GM12878 (cell line): Measurements from ENCODE around the gene ARHGEF17. TPM values are rescaled to one million over a fixed set of nuclear protein-coding genes. Genes with fewer than 3 reads are reported as not detected.

Experiments used
- ATAC-seq: fragments of 200-7000 bp; cut with Tn5 transposase; 3 replicates; pipeline ENCODE4 v1.9.1; 2020; ENCODE audit warnings: mild to moderate bottlenecking, moderate library complexity
- BruUV-seq: library from RNA; stranded (reverse); fragments of 400-500 nt; replicated peaks from 2 replicates; lab custom pipeline; 2021; lab: Mats Ljungman, UMichigan
- CTCF ChIA-PET: fragments of 300-600 bp; sonication (Branson Sonifier 250); formaldehyde crosslinking; extraction: SDS; loops from one replicate; lab custom pipeline; 2021; ENCODE audit warnings: inconsistent platforms; lab: Yijun Ruan, JAX
- POLR2A ChIA-PET: fragments of 350-600 bp; formaldehyde crosslinking; extraction: SDS; loops from one replicate; lab custom pipeline; 2021; ENCODE audit warnings: inconsistent platforms; lab: Charles Lee
- RAD21 ChIA-PET: fragments of 300-600 bp; sonication (Branson Sonifier 250); formaldehyde crosslinking; loops from one replicate; lab custom pipeline; 2023; ENCODE audit warnings: antibody characterized with exemption; ENCODE audit not compliant: unreplicated experiment; lab: Charles Lee
- SMC1A ChIA-PET: fragments of 300-600 bp; sonication (Branson Sonifier 250); formaldehyde crosslinking; loops from one replicate; lab custom pipeline; 2023; ENCODE audit not compliant: unreplicated experiment, uncharacterized antibody; lab: Charles Lee
- DNase-seq: peaks from one replicate; pipeline ENCODE4 v3.0.0-alpha.2; 2011; ENCODE audit warnings: low read depth, low spot score
- FAIRE-seq: peaks from 3 replicates; lab custom pipeline; 2011; peaks lifted over from hg19 to GRCh38; lab: Jason Lieb, UNC
- H2AFZ ChIP-seq: 2 replicates; pipeline ENCODE4 v1.6.0; 2011; ENCODE audit warnings: low read depth, low read length, control low read depth; ENCODE audit not compliant: control insufficient read depth
- H3K27ac ChIP-seq: 2 replicates; pipeline ENCODE4 v1.5.1; 2011; ENCODE audit warnings: control low read depth; ENCODE audit not compliant: control insufficient read depth, insufficient read depth
- H3K27me3 ChIP-seq, 2 experiments: replicated peaks in 1 of 2; 2 replicates each; pipeline versions ENCODE4 v1.6.0 to v1.6.1; 2011; ENCODE audit warnings: low read length in 1 of 2; ENCODE audit not compliant: control insufficient read depth in 2 of 2, insufficient read depth in 2 of 2
- H3K36me3 ChIP-seq, 2 experiments: 2 replicates each; pipeline ENCODE4 v1.5.1; 2011; ENCODE audit warnings: low read length in 1 of 2; ENCODE audit not compliant: control insufficient read depth in 2 of 2, insufficient read depth in 2 of 2
- H3K4me1 ChIP-seq: 2 replicates; pipeline ENCODE4 v1.6.1; 2011; ENCODE audit warnings: mild to moderate bottlenecking, low read length, moderate library complexity, mixed read lengths; ENCODE audit not compliant: control insufficient read depth, insufficient read depth
- H3K4me2 ChIP-seq: 2 replicates; pipeline ENCODE4 v1.6.0; 2011; ENCODE audit warnings: control low read depth; ENCODE audit not compliant: control insufficient read depth, insufficient read depth
- H3K4me3 ChIP-seq: fragments of 200-600 bp; sonication (generic); 2 replicates; pipeline ENCODE4 v1.5.1; 2016
- H3K79me2 ChIP-seq: 2 replicates; pipeline ENCODE4 v1.6.0; 2011; ENCODE audit warnings: low read length; ENCODE audit not compliant: control insufficient read depth, insufficient read depth
- H3K9ac ChIP-seq: 2 replicates; pipeline ENCODE4 v1.8.0; 2011; ENCODE audit warnings: low read length, control low read depth, mixed read lengths; ENCODE audit not compliant: control insufficient read depth, insufficient read depth
- H3K9me3 ChIP-seq: replicated peaks from 3 replicates; pipeline ENCODE4 v1.5.1; 2011; ENCODE audit warnings: mild to moderate bottlenecking, low read length; ENCODE audit not compliant: control insufficient read depth, insufficient read depth
- H4K20me1 ChIP-seq: 2 replicates; pipeline ENCODE4 v1.6.0; 2011; ENCODE audit not compliant: control insufficient read depth, insufficient read depth
- CEBPB ChIP-seq, 2 experiments: fragments of 150-350 bp in 1 of 2; IDR thresholded peaks; 2 replicates each; pipeline ENCODE4 v1.6.1; 2012 to 2014; ENCODE audit warnings: low read depth in 2 of 2, low read length in 2 of 2, borderline replicate concordance in 1 of 2, inconsistent platforms in 1 of 2
- EGR1 ChIP-seq, 2 experiments: IDR thresholded peaks; 1 replicate in 1 of 2; 2 replicates in 1 of 2; pipeline ENCODE4 v1.6.1; 2011 to 2012; ENCODE audit warnings: low read depth in 2 of 2, low read length in 2 of 2, borderline replicate concordance in 1 of 2, mild to moderate bottlenecking in 1 of 2, moderate library complexity in 1 of 2
- HDGF ChIP-seq: fragments of 450-650 bp; IDR thresholded peaks from 2 replicates; pipeline ENCODE4 v1.6.1; 2016; ENCODE audit warnings: antibody characterized with exemption
- HSF1 ChIP-seq: fragments of 150-350 bp; IDR thresholded peaks from 2 replicates; pipeline ENCODE4 v1.6.1; 2014; ENCODE audit warnings: mild to moderate bottlenecking, low read depth, low read length
- SKIL ChIP-seq: fragments of 450-650 bp; IDR thresholded peaks from 2 replicates; pipeline ENCODE4 v1.6.1; 2017; ENCODE audit warnings: mild to moderate bottlenecking, low read depth, inconsistent platforms; ENCODE audit not compliant: poor library complexity, severe bottlenecking
- TARDBP ChIP-seq: IDR thresholded peaks from 2 replicates; pipeline ENCODE4 v1.6.1; 2016; ENCODE audit warnings: borderline replicate concordance
- ZNF384 ChIP-seq: IDR thresholded peaks from 2 replicates; pipeline ENCODE4 v1.6.1; 2012; ENCODE audit warnings: low read depth, mild to moderate bottlenecking, low read length, improper control_type of control experiment, borderline replicate concordance
- WGBS: methylation state at CpG from one replicate; pipeline ENCODE4 v1.1.6; 2016; ENCODE audit warnings: low lambda C conversion rate; ENCODE audit not compliant: insufficient replicate concordance, insufficient coverage; ENCODE audit errors: missing lambda C conversion rate; 5-methylcytosine and 5-hydroxymethylcytosine counted together
- in situ Hi-C: fragments of 300-500 bp; cut with MboI; formaldehyde crosslinking; loops from 9 replicates; pipeline ENCODE4 v1.14.3; 2018; ENCODE audit warnings: mixed read lengths
- intact Hi-C: fragments of 100-400 bp; cut with micrococcal nuclease; formaldehyde crosslinking; loops from one replicate; pipeline ENCODE4 v1.14.2; 2022; ENCODE audit not compliant: unreplicated experiment
- polyA plus RNA-seq, 11 experiments: library from polyadenylated mRNA; depleted of rRNA in 4 of 11; unstranded in 6 of 11; stranded (reverse) in 5 of 11; fragments of >200 nt; fragmentation: Nextera tagmentation in 4 of 11; fragmentation: Illumina TruSeq in 1 of 11; extraction: Ambion mirVana in 4 of 11; extraction: Trizol in 1 of 11; gene quantifications; 1 replicate in 1 of 11; 2 replicates in 10 of 11; pipeline versions ENCODE4 v1.2.1 to v1.2.3, GENCODE V29; 2011 to 2016; ENCODE audit warnings: inconsistent platforms in 2 of 11, missing spikeins in 2 of 11, low read depth in 1 of 11
- total RNA-seq, 4 experiments: library from RNA; depleted of rRNA in 3 of 4; stranded (reverse); fragments of >200 nt in 3 of 4; fragmentation: Illumina TruSeq in 1 of 4; extraction: Trizol in 1 of 4; gene quantifications; 2 replicates each; pipeline versions ENCODE4 v1.2.1 to v1.2.3, GENCODE V29; 2013 to 2021
- TF ChIP-seq, protein P1 (sequence below): fragments of 450-650 bp; IDR thresholded peaks from 2 replicates; pipeline ENCODE4 v1.6.1; 2017; ENCODE audit warnings: mild to moderate bottlenecking, moderate library complexity
- TF ChIP-seq, protein P2 (sequence below): IDR thresholded peaks from 2 replicates; pipeline ENCODE4 v1.6.1; 2011; ENCODE audit warnings: mild to moderate bottlenecking, low read depth, low read length, moderate library complexity; ENCODE audit not compliant: insufficient replicate concordance

The ARHGEF17 gene
- total and polyA plus RNA-seq, 10 of the 15 experiments (the other 5 are each of a cell fraction or from before 2014, with no cell fraction given) = 0.15 to 11.0 (median 1.7) TPM

DNA sequence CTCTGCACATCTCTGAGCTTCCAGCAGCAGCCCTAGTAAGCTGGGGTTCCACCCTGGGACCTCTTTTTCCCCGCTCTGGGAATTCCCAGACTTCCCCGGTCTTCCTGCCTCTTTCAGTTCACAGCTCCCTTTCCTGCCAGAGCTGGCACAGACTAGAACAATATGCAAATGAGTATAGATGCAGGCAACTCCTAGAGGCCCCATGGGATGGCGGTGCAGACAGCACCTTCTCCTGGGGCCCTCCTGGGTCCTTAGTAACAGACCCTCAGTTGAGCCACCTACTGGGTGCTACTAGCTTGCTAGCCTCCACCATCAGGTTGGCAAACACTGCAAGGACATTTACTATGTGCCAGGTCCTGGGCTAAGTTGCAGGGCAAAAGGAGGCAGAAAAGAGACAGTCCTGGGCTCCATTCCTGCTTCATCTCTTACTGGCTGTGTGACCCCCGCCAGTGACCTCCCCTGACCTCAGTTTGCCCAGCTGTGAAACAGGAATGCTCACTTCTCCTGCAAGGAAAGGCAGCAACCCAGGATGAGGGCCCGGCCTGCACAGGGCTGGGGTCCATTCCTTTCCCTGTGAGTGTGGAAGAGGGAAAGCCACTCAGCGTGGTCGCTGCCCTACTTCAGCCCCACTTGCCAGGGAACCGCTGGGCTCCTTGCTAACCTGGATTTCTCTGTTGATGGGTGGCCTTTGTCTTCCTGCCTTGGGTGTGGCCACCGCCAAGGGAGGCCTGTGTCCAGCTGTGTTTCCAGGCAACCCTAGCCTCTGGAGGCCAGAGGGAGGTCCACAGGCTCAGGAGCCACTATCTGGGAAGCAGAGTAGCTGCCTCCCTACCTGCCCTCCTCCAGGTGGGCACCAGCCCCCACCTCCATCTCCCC lies 75.4 kb downstream of the ARHGEF17 start (continued):
- TF ChIP-seq, protein P1, sequence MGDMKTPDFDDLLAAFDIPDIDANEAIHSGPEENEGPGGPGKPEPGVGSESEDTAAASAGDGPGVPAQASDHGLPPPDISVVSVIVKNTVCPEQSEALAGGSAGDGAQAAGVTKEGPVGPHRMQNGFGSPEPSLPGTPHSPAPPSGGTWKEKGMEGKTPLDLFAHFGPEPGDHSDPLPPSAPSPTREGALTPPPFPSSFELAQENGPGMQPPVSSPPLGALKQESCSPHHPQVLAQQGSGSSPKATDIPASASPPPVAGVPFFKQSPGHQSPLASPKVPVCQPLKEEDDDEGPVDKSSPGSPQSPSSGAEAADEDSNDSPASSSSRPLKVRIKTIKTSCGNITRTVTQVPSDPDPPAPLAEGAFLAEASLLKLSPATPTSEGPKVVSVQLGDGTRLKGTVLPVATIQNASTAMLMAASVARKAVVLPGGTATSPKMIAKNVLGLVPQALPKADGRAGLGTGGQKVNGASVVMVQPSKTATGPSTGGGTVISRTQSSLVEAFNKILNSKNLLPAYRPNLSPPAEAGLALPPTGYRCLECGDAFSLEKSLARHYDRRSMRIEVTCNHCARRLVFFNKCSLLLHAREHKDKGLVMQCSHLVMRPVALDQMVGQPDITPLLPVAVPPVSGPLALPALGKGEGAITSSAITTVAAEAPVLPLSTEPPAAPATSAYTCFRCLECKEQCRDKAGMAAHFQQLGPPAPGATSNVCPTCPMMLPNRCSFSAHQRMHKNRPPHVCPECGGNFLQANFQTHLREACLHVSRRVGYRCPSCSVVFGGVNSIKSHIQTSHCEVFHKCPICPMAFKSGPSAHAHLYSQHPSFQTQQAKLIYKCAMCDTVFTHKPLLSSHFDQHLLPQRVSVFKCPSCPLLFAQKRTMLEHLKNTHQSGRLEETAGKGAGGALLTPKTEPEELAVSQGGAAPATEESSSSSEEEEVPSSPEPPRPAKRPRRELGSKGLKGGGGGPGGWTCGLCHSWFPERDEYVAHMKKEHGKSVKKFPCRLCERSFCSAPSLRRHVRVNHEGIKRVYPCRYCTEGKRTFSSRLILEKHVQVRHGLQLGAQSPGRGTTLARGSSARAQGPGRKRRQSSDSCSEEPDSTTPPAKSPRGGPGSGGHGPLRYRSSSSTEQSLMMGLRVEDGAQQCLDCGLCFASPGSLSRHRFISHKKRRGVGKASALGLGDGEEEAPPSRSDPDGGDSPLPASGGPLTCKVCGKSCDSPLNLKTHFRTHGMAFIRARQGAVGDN = no peak

DNA sequence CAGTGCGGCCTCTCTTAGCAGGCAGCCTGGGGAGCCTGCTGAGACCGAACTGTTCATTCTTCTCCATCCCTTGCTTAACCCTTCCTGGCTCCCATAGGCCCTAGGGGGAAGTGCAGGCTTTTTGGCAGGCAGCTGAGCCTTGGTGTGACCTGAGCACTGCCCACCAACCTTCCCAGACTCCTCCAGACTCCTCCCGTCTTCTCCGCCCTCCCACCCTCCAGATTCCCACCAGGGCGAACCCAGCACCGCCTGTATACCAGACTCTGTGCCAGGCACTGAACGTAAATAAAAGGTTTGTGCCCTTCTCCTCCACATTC lies 76.0 kb downstream of the ARHGEF17 start:
- RAD21 ChIA-PET = interaction anchor here (1.1 to 3.0 kb wide), 7 partner anchors 8 to 242 kb away, joined by 3 to 14 read pairs (median 8); partner anchors contain the start of gene ARHGEF17
- H3K9me3 ChIP-seq = no peaks in the 10 kb centered on the region
- in situ Hi-C loops (no loop called here), intact Hi-C loops (no loop called here)
- peaks cover 0 to 9% of the 10 kb centered on the region in 2 experiments; a peak in 2 of 4 replicates for H3K36me3 ChIP-seq
- SMC1A ChIA-PET = interaction anchor here (1.3 to 3.3 kb wide), 7 partner anchors 9 to 279 kb away, joined by 3 to 12 read pairs (median 5); no protein-coding TSS in a partner anchor
- ATAC-seq = no peak
- POLR2A ChIA-PET = interaction anchor here (0.7 to 2.3 kb wide), 5 partner anchors 7 to 227 kb away, joined by 4 to 18 read pairs (median 5); partner anchors contain the start of gene RELT
- 70% methylated on average over 7 of the region's 7 CpGs for WGBS
- H3K79me2 ChIP-seq = peaks cover 100% of the 10 kb centered on the region
- CTCF ChIA-PET = interaction anchor here (1.1 to 25.6 kb wide), 6 partner anchors 9 to 277 kb away, joined by 3 to 400 read pairs (median 8); no protein-coding TSS in a partner anchor
- no TSS peak for BruUV-seq
- FAIRE-seq = no peak
- H3K27ac ChIP-seq = peak overlapping the region; percentile 95
- peak overlapping the region; percentile 88 for H3K4me2 ChIP-seq
- H3K27me3 ChIP-seq = no peaks in the 10 kb centered on the region
- H3K4me3 ChIP-seq = peak overlapping the region; percentile 66; the same call in 1 of the 2 replicates
- no peak for DNase-seq
- H2AFZ ChIP-seq = no peak overlapping the region
- H4K20me1 ChIP-seq = no peaks in the 10 kb centered on the region
- peaks cover 91% of the 10 kb centered on the region for H3K4me1 ChIP-seq
- peak overlapping the region; percentile 65; the same call in 1 of the 2 replicates for H3K9ac ChIP-seq
- TF ChIP-seq CEBPB (IDR thresholded peaks at IDR 0.05; ENCODE audit: borderline replicate concordance in 1 of 2, low read depth in 2 of 2, low read length in 2 of 2) (no peak), SKIL (no peak), EGR1 (IDR thresholded peaks at IDR 0.05; ENCODE audit: borderline replicate concordance in 1 of 2, low read depth in 2 of 2, low read length in 2 of 2) (no peak), HSF1 (no peak), HDGF (no peak), ZNF384 (no peak), TARDBP (no peak)
- TF ChIP-seq, protein P2, sequence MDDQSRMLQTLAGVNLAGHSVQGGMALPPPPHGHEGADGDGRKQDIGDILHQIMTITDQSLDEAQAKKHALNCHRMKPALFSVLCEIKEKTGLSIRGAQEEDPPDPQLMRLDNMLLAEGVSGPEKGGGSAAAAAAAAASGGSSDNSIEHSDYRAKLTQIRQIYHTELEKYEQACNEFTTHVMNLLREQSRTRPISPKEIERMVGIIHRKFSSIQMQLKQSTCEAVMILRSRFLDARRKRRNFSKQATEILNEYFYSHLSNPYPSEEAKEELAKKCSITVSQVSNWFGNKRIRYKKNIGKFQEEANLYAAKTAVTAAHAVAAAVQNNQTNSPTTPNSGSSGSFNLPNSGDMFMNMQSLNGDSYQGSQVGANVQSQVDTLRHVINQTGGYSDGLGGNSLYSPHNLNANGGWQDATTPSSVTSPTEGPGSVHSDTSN = no peak
